Fibroblast of villous mesenchyme (primary cell): ENCODE data around the gene ALDH9A1. TPM values are rescaled to one million over a fixed set of nuclear protein-coding genes. Genes with fewer than 3 reads are reported as not detected.
"Not testable (repeated sequence)": the region's sequence is repeated elsewhere in the genome, so short reads cannot be mapped to it uniquely, and the experiment has no call there.

Experiments
- DNase-seq: peaks from one replicate; pipeline ENCODE4 v3.0.0-alpha.2; 2010; ENCODE audit warnings: low read depth
- H3K4me3 ChIP-seq: 2 replicates; pipeline ENCODE4 v1.5.1; 2011; ENCODE audit warnings: low read depth, mild to moderate bottlenecking, low read length
- total RNA-seq: library from RNA; depleted of rRNA; stranded (reverse); fragments of >200 nt; gene quantifications from 2 replicates; pipeline ENCODE4 v1.2.3, GENCODE V29; 2012
- TF ChIP-seq, protein P1 (sequence below): IDR thresholded peaks from 2 replicates; pipeline ENCODE4 v1.5.1; 2012; ENCODE audit warnings: low read depth, mild to moderate bottlenecking, low read length; ENCODE audit not compliant: insufficient read depth

Gene ALDH9A1
- total RNA-seq, 1 donor = 105 TPM

DNA sequence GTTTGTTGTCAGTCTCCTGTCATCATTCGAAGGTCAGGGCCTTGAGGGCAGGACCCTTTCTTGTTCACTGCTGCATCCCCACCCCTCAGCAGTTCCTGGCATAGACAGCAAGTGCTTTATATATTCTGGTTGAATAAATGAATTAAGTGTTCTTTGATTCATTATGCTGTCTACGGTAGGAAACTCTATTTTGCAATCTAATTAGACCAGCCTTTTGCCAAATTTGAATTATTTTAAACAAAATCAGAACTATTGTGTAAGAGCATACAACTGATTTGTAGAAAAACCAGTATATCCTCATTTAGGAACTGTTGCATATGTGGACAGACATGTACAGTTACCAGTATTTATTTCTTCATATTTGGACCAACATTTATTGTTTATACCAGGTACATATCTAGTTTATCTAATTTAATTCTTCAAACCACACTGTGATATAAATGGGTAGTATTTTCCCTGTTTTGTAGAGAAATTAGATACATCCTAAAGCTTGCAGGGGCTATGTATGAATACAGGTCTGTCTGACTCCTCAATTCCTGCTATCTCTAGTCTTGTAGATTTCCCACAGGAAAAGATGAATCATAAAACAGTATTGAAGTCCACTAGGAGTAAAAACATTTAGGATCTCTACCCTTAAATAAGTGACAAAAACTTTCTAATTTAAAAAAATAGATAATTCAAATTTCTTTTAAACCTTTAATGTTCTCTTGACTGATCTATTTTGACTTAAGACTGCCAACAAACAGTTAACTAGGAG, 57.0 kb downstream of the ALDH9A1 start:
- DNase-seq = no peak
- TF ChIP-seq, protein P1, sequence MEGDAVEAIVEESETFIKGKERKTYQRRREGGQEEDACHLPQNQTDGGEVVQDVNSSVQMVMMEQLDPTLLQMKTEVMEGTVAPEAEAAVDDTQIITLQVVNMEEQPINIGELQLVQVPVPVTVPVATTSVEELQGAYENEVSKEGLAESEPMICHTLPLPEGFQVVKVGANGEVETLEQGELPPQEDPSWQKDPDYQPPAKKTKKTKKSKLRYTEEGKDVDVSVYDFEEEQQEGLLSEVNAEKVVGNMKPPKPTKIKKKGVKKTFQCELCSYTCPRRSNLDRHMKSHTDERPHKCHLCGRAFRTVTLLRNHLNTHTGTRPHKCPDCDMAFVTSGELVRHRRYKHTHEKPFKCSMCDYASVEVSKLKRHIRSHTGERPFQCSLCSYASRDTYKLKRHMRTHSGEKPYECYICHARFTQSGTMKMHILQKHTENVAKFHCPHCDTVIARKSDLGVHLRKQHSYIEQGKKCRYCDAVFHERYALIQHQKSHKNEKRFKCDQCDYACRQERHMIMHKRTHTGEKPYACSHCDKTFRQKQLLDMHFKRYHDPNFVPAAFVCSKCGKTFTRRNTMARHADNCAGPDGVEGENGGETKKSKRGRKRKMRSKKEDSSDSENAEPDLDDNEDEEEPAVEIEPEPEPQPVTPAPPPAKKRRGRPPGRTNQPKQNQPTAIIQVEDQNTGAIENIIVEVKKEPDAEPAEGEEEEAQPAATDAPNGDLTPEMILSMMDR = no peak
- no peak overlapping the region for H3K4me3 ChIP-seq

DNA sequence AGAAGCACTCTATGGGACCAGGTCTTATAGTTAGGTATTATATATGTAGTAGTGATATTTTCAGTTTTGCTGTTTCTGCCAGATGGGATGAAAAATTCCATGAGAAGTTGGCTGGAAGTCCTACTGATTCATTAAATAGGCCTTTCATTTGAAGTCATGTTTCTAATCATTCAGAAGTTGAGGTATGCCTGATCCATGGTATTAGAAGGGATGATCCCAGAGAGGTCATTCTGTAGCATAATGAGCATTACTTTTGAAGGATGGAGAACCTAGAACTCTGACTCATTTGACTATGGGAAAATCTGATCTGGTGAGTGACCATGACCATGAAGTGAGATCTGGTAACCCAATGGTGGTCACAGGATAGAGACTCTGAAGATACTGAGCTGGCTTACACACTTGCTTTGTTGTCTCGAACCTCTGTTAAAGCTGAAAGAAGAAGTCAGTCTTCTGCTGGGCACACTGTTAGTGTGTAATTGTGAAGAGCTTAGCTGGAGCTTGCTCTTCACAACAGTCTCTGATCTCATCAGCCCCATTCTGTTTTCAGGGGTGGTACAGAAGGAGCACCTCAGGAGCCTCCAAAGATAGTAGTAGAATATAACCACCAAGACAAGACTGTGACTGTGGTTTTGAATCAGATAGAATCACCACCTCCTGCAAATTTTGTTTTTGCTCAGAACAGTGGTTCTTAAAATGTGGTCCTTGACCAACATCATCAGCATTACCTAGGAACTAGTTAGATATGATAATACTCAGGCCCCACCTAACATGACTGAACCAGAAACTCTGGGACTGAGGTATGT, 58.3 kb downstream of the ALDH9A1 start:
- no peak for DNase-seq
- H3K4me3 ChIP-seq = no peak overlapping the region
- TF ChIP-seq, protein P1 = no peak

DNA sequence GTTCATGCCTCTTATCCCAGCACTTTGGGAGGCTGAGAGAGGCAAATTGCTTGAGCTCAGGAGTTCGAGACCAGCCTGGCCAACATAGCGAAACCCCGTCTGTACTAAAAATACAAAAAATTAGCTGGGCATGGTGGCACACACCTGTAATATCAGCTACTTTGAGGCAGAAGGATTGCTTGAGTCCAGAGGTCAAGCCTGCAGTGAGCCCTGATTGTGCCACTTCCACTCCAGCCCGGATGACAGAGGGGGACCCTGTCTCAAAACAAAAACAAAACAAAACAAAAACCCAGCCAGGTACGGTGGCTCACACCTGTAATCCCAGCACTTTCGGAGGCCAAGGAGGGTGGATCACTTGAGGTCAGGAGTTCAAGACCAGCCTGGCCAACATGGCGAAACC, 60.2 kb downstream of the ALDH9A1 start:
- H3K4me3 ChIP-seq, DNase-seq: not testable (repeated sequence)

DNA sequence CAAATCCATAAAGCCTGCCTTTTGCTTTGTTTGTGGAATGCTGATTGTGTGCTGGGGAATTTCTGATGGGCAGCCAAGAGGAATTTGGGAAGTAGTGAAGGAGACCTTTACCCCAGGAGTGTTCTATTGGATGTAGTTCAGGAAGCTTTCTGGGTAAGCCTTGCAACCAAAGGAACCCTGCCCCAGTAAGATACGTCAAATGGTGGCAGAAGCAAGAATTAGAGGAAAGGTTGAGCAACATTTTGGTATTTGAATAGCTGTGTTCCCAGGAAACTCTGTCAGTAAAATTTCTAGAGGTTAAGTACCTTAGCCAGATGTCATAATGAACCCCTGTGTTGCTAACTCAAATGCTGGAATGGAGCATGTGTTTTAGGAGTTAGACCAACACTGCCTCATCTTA, 60.9 kb downstream of the ALDH9A1 start:
- no peak overlapping the region for H3K4me3 ChIP-seq
- TF ChIP-seq, protein P1 = no peak
- DNase-seq = peak; percentile 92

DNA sequence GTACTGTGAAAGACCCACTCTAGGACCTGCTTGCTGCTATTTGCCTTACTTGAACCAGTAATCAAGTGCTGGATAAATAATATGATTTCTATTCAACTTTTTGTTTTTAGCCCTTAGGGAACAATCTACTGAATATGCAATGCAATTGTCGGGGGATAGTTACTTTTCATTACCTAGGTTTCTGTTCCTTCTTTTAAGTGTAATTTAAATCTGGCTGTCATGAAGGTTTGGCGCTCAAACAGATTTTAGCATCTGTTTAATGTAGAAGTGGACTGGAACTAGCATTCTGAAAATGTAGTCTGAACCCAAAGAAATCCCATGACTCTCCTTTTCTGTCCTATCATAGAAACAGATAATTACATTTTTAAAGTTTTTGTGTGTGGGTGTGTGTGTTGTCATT, 62.5 kb downstream of the ALDH9A1 start:
- TF ChIP-seq, protein P1 = no peak
- DNase-seq = no peak
- no peak overlapping the region for H3K4me3 ChIP-seq

DNA sequence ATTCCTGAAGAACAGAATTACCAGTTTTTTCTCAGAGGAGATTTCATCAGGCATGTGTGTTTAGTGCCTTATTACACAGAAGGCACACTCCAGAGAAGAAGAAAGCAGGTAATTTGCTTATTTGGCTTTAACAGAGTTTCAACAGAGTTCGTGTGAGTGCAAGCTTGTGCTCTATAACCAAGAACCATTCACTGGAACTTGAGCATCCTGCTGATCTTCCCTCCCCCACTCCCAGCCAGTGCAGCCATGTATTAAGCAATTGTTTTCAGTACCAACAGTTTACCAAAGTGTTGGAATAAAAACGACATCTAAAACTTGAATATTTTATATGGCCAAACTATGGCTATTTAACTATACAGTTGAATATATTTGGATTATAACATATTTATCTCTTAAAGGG, 63.0 kb downstream of the ALDH9A1 start:
- H3K4me3 ChIP-seq = no peak overlapping the region
- TF ChIP-seq, protein P1 = no peak
- no peak for DNase-seq

DNA sequence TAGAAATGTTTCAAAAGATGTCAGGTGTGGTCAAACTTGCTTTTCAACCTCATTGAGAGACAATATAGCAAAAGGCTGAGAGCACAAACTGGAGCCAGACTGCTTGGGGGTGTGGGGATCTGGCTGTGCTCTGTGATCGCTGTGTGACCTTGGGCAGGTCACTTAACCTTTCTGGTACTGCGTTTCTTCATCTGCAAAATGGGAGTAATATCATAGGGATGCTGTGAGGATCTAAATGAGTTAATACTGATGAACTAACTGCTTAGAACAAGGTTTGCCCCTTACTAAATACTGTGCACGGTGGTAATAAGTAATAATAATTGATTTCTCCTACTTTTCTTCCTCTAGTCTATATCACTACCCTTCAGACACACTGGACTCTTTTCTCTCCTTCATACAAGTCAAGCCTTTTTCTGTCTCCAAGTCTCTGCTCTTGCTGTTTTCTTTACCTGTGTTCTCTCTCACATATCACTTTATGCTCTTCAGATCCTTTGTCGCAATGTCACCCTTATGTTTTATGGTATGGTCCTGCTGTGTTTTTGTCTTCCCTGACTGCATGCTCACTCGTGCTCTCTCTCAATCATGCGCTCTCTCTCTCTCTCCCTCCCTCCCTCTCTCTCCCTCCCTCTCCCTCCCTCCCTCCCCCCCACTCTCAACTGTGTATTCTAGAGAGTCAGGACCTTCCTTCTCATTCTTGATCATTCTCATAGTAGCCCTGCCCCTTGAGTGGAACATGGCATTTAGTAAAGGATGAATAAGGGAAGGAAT, 64.0 kb downstream of the ALDH9A1 start:
- no peak overlapping the region for H3K4me3 ChIP-seq
- TF ChIP-seq, protein P1 = no peak
- DNase-seq = no peak
